ENCODE data around the gene PRKCZ.

The PRKCZ gene

GRCh38 chr1:2232916-2233438 is 182.8 kb downstream of the PRKCZ start:
- in situ Hi-C loops (cut with MboI; ENCODE audit: low sequenced_read_pairs): no loop called here

DNA sequence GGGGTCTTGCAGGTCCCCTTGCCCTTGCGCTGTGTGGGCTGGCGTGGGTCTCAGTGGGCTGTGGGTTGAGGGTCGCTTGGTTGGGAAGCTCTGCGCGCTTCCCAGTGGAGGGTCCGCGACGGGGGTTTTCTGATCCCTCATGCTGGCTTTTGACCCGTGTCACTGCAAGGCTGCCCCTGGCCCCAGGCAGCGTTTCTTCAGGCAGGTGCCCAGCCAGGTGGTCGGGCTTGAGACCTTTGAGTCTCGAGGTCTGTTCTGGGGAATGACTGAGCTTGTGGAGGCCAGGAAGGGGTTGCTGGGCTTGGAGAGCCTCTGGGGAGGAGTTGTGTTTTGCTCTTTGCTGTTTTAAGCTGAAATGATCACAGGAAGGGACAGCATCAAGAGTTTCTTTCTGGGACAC is 183.3 kb downstream of the PRKCZ start:
- in situ Hi-C loops (cut with MboI; ENCODE audit: low sequenced_read_pairs): no loop called here

DNA sequence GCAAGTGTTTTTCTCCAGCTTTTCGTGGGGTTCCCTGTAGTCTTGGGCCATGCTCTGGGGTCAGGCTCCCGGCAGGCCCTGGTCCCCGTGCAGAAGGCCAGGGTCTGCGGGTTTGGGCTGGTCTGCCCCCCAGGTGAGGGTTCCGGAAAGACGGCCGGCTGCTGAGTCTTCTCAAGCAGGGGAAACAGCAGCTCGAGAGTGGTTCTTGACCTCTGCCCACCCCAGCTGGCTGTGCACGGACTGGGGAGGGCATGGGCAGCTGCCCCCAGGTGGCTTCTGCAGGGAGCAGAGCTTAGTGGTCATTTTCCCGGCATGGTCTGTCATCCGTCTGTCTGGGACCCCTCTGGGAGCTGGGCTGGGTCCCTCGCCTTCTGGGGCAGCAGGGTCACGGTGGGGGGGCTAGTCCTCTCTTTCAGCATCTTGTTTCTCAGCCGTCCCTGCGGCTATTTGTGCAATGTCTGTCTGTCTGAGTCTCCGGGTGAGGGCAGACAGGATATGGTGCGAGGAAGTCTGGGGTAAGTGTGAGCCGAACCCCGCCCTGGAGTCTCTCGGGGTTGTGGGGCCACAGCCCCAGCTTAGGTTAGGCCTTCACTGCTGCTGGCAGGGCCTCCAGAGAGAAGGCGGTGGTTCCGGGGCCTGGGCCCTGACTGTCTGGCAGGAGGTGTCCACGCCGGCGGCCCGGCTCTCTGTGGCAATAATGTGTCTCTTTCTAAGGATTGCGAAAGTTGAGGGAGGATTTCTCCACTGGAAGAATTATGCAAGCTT is 184.0 kb downstream of the PRKCZ start:
- in situ Hi-C loops (cut with MboI; ENCODE audit: low sequenced_read_pairs): no loop called here

DNA sequence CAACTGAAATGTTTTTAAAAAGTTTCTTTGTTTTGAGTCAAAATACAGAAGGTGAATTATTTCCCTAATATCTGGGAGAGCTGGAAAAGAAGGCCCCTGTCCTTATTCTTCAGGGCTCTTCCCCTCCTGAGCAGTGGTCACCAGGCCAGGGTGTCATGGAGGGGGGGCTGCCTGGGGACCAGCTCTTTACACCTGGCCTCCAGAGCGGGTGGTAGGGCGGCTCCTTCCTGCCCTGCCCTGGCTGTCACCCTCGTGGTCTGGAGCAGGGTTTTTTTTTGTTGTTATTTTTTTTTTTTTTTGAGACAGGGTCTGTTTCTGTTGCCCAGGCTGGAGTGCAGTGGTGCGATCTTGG is 184.5 kb downstream of the PRKCZ start:
- in situ Hi-C loops (cut with MboI; ENCODE audit: low sequenced_read_pairs): no loop called here

Measured in HL-60/S4 treated with phorbol 12-myristate 13-acetate at 8.2 ng/mL for 4 days and 3 days (cell line).